Raji (cell line): Measurements from ENCODE around the gene EMSY.

Experiments
- POLR2A ChIP-seq: IDR thresholded peaks from 2 replicates; pipeline ENCODE4 v1.6.1; 2011; ENCODE audit warnings: low read depth, low read length, control low read depth; ENCODE audit not compliant: insufficient read depth

EMSY gene

GRCh38 chr11:76445121-76446084 is 585 bp downstream of the EMSY start:
- TF ChIP-seq POLR2A: no peak

GRCh38 chr11:76448506-76448905 is 3.7 kb downstream of the EMSY start:
- no peak for TF ChIP-seq POLR2A

GRCh38 chr11:76453248-76453647 is 8.4 kb downstream of the EMSY start:
- no peak for TF ChIP-seq POLR2A

GRCh38 chr11:76455331-76455730 is 10.5 kb downstream of the EMSY start:
- TF ChIP-seq POLR2A: no peak

- no peak for TF ChIP-seq POLR2A
Measured at GRCh38 chr11:76455931-76456330, 11.1 kb downstream of the EMSY start.

- no peak for TF ChIP-seq POLR2A
Measured at GRCh38 chr11:76456571-76456970, 11.8 kb downstream of the EMSY start.

GRCh38 chr11:76459299-76459698 is 14.5 kb downstream of the EMSY start:
- no peak for TF ChIP-seq POLR2A

- no peak for TF ChIP-seq POLR2A
Measured at GRCh38 chr11:76459846-76460245, 15.0 kb downstream of the EMSY start.

- no peak for TF ChIP-seq POLR2A
Measured at GRCh38 chr11:76462317-76462716, 17.5 kb downstream of the EMSY start.

- TF ChIP-seq POLR2A: no peak
Measured at GRCh38 chr11:76465701-76466100, 20.9 kb downstream of the EMSY start.

- TF ChIP-seq POLR2A: no peak
Measured at GRCh38 chr11:76466666-76467065, 21.8 kb downstream of the EMSY start.

GRCh38 chr11:76469141-76469540 is 24.3 kb downstream of the EMSY start:
- TF ChIP-seq POLR2A: no peak

- no peak for TF ChIP-seq POLR2A
Measured at GRCh38 chr11:76471382-76471781, 26.6 kb downstream of the EMSY start.

GRCh38 chr11:76480241-76480640 is 35.4 kb downstream of the EMSY start:
- TF ChIP-seq POLR2A: no peak

- TF ChIP-seq POLR2A: no peak
Measured at GRCh38 chr11:76491644-76492043, 46.8 kb downstream of the EMSY start.

GRCh38 chr11:76493040-76493439 is 48.2 kb downstream of the EMSY start:
- no peak for TF ChIP-seq POLR2A
